WTC11 (cell line): Measurements from ENCODE around the gene SP110. TPM values are rescaled to one million over a fixed set of nuclear protein-coding genes. Genes with fewer than 3 reads are reported as not detected.

Experiments used
- ATAC-seq: fragments of 200-7000 bp; cut with Tn5 transposase; 2 replicates; pipeline ENCODE4 v1.10.0; 2021; ENCODE audit warnings: mild to moderate bottlenecking, moderate library complexity
- CTCF ChIA-PET: fragments of 300-600 bp; sonication (Branson Sonifier 250); formaldehyde crosslinking; loops from one replicate; lab custom pipeline; 2021; ENCODE audit warnings: antibody characterized with exemption; lab: Charles Lee
- POLR2A ChIA-PET: fragments of 350-600 bp; sonication (Branson Sonifier 250); formaldehyde crosslinking; loops from one replicate; lab custom pipeline; 2021; ENCODE audit warnings: antibody characterized with exemption; lab: Charles Lee
- DNase-seq: peaks from one replicate; pipeline ENCODE4 v3.0.0; 2021; ENCODE audit warnings: low spot score
- H3K27ac Mint-ChIP-seq: 2 replicates; pipeline ENCODE4 v1.8.0; 2021; ENCODE audit warnings: mixed read lengths
- H3K27me3 Mint-ChIP-seq: 2 replicates; pipeline ENCODE4 v1.8.0; 2021; ENCODE audit warnings: low read depth, mild to moderate bottlenecking, moderate library complexity, mixed read lengths
- H3K36me3 Mint-ChIP-seq: 2 replicates; pipeline ENCODE4 v1.8.0; 2021; ENCODE audit warnings: mixed read lengths
- H3K4me1 Mint-ChIP-seq: 2 replicates; pipeline ENCODE4 v1.8.0; 2022; ENCODE audit warnings: mixed read lengths
- H3K4me3 Mint-ChIP-seq: 2 replicates; pipeline ENCODE4 v1.8.0; 2021; ENCODE audit warnings: mild to moderate bottlenecking, moderate library complexity, mixed read lengths
- H3K9me3 Mint-ChIP-seq: 2 replicates; pipeline ENCODE4 v1.8.0; 2021; ENCODE audit warnings: mixed read lengths
- ATF2 ChIP-seq: sonication (generic); formaldehyde crosslinking; IDR thresholded peaks from 2 replicates; pipeline ENCODE4 v1.8.1; 2022; ENCODE audit warnings: low read depth, missing genetic modification reagents, borderline replicate concordance
- CREM ChIP-seq: sonication (generic); formaldehyde crosslinking; IDR thresholded peaks from 2 replicates; pipeline ENCODE4 v1.8.1; 2022; ENCODE audit warnings: mild to moderate bottlenecking, missing genetic modification reagents, moderate library complexity
- ESRRA ChIP-seq: sonication (generic); formaldehyde crosslinking; IDR thresholded peaks from 2 replicates; pipeline ENCODE4 v1.8.1; 2022; ENCODE audit warnings: mild to moderate bottlenecking, missing genetic modification reagents, borderline replicate concordance
- FOXJ3 ChIP-seq: sonication (generic); formaldehyde crosslinking; IDR thresholded peaks from 2 replicates; pipeline ENCODE4 v1.9.0; 2021; ENCODE audit warnings: missing genetic modification reagents, mild to moderate bottlenecking, borderline replicate concordance
- GABPB1 ChIP-seq: sonication (generic); formaldehyde crosslinking; IDR thresholded peaks from 2 replicates; pipeline ENCODE4 v1.8.1; 2023; ENCODE audit warnings: mild to moderate bottlenecking, missing genetic modification reagents
- JAZF1 ChIP-seq: fragments of 250-450 bp; sonication (Bioruptor Pico); IDR thresholded peaks from 2 replicates; pipeline ENCODE4 v1.9.0; 2021; ENCODE audit warnings: moderate library complexity, mild to moderate bottlenecking, inconsistent platforms
- KAT7 ChIP-seq: sonication (generic); formaldehyde crosslinking; IDR thresholded peaks from 2 replicates; pipeline ENCODE4 v1.8.1; 2023; ENCODE audit warnings: missing genetic modification reagents, mild to moderate bottlenecking, borderline replicate concordance
- NR2C2 ChIP-seq: sonication (generic); formaldehyde crosslinking; IDR thresholded peaks from 2 replicates; pipeline ENCODE4 v1.8.0; 2022; ENCODE audit warnings: mild to moderate bottlenecking, missing genetic modification reagents
- TCF7 ChIP-seq: sonication (generic); formaldehyde crosslinking; IDR thresholded peaks from 2 replicates; pipeline ENCODE4 v1.8.0; 2022; ENCODE audit warnings: mild to moderate bottlenecking, low read depth, missing genetic modification reagents, moderate library complexity
- ZNF121 ChIP-seq: sonication (generic); formaldehyde crosslinking; IDR thresholded peaks from 2 replicates; pipeline ENCODE4 v1.8.0; 2023; ENCODE audit warnings: missing genetic modification reagents
- ZNF232 ChIP-seq: sonication (generic); formaldehyde crosslinking; IDR thresholded peaks from 2 replicates; pipeline ENCODE4 v1.8.0; 2022; ENCODE audit warnings: mild to moderate bottlenecking, missing genetic modification reagents
- ZNF416 ChIP-seq: fragments of 250-450 bp; sonication (Bioruptor Pico); IDR thresholded peaks from 2 replicates; pipeline ENCODE4 v1.9.0; 2021; ENCODE audit warnings: mild to moderate bottlenecking, inconsistent platforms
- ZNF423 ChIP-seq: fragments of 250-450 bp; sonication (Bioruptor Pico); IDR thresholded peaks from 2 replicates; pipeline ENCODE4 v2.1.2; 2022; ENCODE audit warnings: mild to moderate bottlenecking, moderate library complexity
- total RNA-seq: library from RNA; stranded (reverse); gene quantifications from 3 replicates; pipeline ENCODE4 v1.2.3, GENCODE V29; 2021
- TF ChIP-seq, protein P1 (sequence below): sonication (generic); formaldehyde crosslinking; IDR thresholded peaks from 2 replicates; pipeline ENCODE4 v1.8.0; 2023; ENCODE audit warnings: missing genetic modification reagents
- TF ChIP-seq, protein P2 (sequence below): fragments of 250-450 bp; sonication (Bioruptor Pico); IDR thresholded peaks from 2 replicates; pipeline ENCODE4 v1.9.0; 2021; ENCODE audit warnings: mild to moderate bottlenecking
- TF ChIP-seq, protein P3 (sequence below): fragments of 250-450 bp; sonication (Bioruptor Pico); conservative IDR thresholded peaks from 2 replicates; pipeline ENCODE4 v1.9.0; 2021; ENCODE audit warnings: mild to moderate bottlenecking
- TF ChIP-seq, protein P4 (sequence below): sonication (generic); formaldehyde crosslinking; IDR thresholded peaks from 2 replicates; pipeline ENCODE4 v1.8.1; 2022; ENCODE audit warnings: mild to moderate bottlenecking, missing genetic modification reagents, moderate library complexity, borderline replicate concordance
- TF ChIP-seq, protein P5 (sequence below): sonication (generic); formaldehyde crosslinking; IDR thresholded peaks from 2 replicates; pipeline ENCODE4 v1.8.0; 2022; ENCODE audit warnings: mild to moderate bottlenecking, missing genetic modification reagents
- TF ChIP-seq, protein P6 (sequence below): fragments of 250-450 bp; sonication (Bioruptor Pico); IDR thresholded peaks from 2 replicates; pipeline ENCODE4 v2.1.2; 2022; ENCODE audit warnings: mild to moderate bottlenecking, moderate library complexity
- TF ChIP-seq, protein P7 (sequence below): sonication (generic); formaldehyde crosslinking; IDR thresholded peaks from 2 replicates; pipeline ENCODE4 v1.8.0; 2022; ENCODE audit warnings: mild to moderate bottlenecking, missing genetic modification reagents

SP110 gene
- total RNA-seq, 1 experiment from 2014 or later: 5.7 TPM

- no peak for TF ChIP-seq ATF2
- TF ChIP-seq ESRRA (CRISPR knock-in tag): no peak
- TF ChIP-seq NR2C2 (CRISPR knock-in tag): no peak
- no peak for TF ChIP-seq GABPB1 (CRISPR knock-in tag)
Measured at GRCh38 chr2:230166557-230167170, 53.1 kb downstream of the SP110 start (continued).

DNA sequence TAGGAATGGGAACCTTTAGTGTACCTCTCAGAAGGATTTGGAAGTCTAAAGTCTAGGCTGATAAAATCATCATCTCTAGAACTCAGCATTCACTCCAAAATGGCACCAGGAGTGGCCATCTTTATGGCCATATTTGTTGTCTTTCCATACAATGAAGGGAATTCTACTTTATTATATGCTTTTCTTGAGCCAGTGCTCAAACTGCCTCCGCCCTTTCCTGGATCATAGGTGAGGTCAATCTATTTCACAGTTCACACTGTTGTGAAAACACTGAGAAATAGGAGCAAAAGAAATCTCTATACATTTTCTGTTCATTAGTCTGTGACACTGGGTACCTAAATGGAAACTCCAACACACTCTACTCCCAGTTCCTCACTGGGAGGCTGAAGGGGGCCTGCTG, 55.6 kb downstream of the SP110 start:
- Mint-ChIP-seq H3K27me3 (no peaks in the 10 kb centered on the region), H3K4me1 (peaks cover 5% of the 10 kb centered on the region), H3K4me3 (no peak overlapping the region), H3K36me3 (peaks cover under 1% of the 10 kb centered on the region; the same call in 1 of the 2 replicates), H3K27ac (no peak overlapping the region), H3K9me3 (peaks cover 9% of the 10 kb centered on the region)
- POLR2A ChIA-PET: no interaction called here
- DNase-seq: no peak
- no peak for TF ChIP-seq NR2C2 (CRISPR knock-in tag)
- no peak for ATAC-seq
- CTCF ChIA-PET: interaction anchor here (1.4 kb wide), 1 partner anchor 97 kb away, joined by 4 read pairs; no protein-coding TSS in a partner anchor

- peaks cover 19% of the 10 kb centered on the region for H3K9me3 Mint-ChIP-seq
- CTCF ChIA-PET: interaction anchor here (0.6 to 1.4 kb wide), 2 partner anchors 96 to 155 kb away, joined by 3 to 4 read pairs; no protein-coding TSS in a partner anchor
- no peak for ATAC-seq
Measured at GRCh38 chr2:230162981-230163380, 56.8 kb downstream of the SP110 start.

More at GRCh38 chr2:230162981-230163380, 56.8 kb downstream of the SP110 start:
- no peak for DNase-seq
- peaks cover 3% of the 10 kb centered on the region for H3K36me3 Mint-ChIP-seq
- TF ChIP-seq JAZF1 (CRISPR knock-in tag): no peak
- TF ChIP-seq ZNF121 (CRISPR knock-in tag): no peak
- TF ChIP-seq, protein P1, sequence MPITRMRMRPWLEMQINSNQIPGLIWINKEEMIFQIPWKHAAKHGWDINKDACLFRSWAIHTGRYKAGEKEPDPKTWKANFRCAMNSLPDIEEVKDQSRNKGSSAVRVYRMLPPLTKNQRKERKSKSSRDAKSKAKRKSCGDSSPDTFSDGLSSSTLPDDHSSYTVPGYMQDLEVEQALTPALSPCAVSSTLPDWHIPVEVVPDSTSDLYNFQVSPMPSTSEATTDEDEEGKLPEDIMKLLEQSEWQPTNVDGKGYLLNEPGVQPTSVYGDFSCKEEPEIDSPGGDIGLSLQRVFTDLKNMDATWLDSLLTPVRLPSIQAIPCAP (CRISPR knock-in tag): no peak
- TF ChIP-seq ESRRA (CRISPR knock-in tag): no peak
- TF ChIP-seq, protein P2, sequence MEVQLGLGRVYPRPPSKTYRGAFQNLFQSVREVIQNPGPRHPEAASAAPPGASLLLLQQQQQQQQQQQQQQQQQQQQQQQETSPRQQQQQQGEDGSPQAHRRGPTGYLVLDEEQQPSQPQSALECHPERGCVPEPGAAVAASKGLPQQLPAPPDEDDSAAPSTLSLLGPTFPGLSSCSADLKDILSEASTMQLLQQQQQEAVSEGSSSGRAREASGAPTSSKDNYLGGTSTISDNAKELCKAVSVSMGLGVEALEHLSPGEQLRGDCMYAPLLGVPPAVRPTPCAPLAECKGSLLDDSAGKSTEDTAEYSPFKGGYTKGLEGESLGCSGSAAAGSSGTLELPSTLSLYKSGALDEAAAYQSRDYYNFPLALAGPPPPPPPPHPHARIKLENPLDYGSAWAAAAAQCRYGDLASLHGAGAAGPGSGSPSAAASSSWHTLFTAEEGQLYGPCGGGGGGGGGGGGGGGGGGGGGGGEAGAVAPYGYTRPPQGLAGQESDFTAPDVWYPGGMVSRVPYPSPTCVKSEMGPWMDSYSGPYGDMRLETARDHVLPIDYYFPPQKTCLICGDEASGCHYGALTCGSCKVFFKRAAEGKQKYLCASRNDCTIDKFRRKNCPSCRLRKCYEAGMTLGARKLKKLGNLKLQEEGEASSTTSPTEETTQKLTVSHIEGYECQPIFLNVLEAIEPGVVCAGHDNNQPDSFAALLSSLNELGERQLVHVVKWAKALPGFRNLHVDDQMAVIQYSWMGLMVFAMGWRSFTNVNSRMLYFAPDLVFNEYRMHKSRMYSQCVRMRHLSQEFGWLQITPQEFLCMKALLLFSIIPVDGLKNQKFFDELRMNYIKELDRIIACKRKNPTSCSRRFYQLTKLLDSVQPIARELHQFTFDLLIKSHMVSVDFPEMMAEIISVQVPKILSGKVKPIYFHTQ (CRISPR knock-in tag): no peak
- no peak for TF ChIP-seq CREM
- TF ChIP-seq, protein P3, sequence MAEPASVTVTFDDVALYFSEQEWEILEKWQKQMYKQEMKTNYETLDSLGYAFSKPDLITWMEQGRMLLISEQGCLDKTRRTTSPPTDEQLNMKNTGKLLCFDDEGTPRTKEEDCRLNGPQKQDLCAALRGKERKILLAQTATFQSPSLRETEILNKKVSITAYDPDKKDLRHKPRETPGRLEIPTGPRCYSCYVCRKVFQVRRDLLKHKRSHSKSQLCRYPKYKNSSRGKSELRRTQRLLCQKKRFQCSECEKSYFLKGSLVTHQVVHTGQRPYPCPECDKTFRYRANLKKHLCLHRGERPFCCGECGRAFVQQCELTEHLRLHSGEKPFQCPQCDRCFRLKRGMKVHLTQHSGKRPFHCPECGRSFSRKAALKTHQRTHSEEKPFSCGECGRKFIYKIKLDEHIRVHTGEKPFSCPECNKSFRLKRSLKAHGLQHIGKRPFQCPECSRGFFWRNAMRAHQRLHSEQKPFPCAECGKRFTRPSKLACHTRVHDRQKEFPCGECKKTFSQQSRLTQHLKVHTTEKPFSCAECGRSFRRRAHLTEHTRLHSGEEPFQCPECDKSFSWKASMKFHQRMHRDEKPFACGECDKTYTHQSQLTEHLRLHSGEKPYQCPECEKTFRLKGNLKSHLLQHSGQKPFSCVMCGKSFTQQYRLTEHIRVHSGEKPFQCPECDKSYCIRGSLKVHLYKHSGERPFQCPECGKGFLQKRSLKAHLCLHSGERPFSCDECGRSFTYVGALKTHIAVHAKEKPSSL (CRISPR knock-in tag): no peak
- no peak for TF ChIP-seq GABPB1 (CRISPR knock-in tag)
- no peak for TF ChIP-seq KAT7 (CRISPR knock-in tag)
- TF ChIP-seq, protein P4, sequence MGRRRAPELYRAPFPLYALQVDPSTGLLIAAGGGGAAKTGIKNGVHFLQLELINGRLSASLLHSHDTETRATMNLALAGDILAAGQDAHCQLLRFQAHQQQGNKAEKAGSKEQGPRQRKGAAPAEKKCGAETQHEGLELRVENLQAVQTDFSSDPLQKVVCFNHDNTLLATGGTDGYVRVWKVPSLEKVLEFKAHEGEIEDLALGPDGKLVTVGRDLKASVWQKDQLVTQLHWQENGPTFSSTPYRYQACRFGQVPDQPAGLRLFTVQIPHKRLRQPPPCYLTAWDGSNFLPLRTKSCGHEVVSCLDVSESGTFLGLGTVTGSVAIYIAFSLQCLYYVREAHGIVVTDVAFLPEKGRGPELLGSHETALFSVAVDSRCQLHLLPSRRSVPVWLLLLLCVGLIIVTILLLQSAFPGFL (CRISPR knock-in tag): no peak
- TF ChIP-seq, protein P5, sequence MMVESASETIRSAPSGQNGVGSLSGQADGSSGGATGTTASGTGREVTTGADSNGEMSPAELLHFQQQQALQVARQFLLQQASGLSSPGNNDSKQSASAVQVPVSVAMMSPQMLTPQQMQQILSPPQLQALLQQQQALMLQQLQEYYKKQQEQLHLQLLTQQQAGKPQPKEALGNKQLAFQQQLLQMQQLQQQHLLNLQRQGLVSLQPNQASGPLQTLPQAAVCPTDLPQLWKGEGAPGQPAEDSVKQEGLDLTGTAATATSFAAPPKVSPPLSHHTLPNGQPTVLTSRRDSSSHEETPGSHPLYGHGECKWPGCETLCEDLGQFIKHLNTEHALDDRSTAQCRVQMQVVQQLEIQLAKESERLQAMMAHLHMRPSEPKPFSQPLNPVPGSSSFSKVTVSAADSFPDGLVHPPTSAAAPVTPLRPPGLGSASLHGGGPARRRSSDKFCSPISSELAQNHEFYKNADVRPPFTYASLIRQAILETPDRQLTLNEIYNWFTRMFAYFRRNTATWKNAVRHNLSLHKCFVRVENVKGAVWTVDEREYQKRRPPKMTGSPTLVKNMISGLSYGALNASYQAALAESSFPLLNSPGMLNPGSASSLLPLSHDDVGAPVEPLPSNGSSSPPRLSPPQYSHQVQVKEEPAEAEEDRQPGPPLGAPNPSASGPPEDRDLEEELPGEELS (CRISPR knock-in tag): no peak
- no peak for TF ChIP-seq FOXJ3
- no peak for TF ChIP-seq ZNF423 (CRISPR knock-in tag)
- no peak for TF ChIP-seq ZNF416 (CRISPR knock-in tag)
- no peak for TF ChIP-seq ZNF232
- TF ChIP-seq, protein P6, sequence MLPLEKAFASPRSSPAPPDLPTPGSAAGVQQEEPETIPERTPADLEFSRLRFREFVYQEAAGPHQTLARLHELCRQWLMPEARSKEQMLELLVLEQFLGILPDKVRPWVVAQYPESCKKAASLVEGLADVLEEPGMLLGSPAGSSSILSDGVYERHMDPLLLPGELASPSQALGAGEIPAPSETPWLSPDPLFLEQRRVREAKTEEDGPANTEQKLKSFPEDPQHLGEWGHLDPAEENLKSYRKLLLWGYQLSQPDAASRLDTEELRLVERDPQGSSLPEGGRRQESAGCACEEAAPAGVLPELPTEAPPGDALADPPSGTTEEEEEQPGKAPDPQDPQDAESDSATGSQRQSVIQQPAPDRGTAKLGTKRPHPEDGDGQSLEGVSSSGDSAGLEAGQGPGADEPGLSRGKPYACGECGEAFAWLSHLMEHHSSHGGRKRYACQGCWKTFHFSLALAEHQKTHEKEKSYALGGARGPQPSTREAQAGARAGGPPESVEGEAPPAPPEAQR: no peak
- no peak for TF ChIP-seq TCF7 (CRISPR knock-in tag)
- TF ChIP-seq, protein P7, sequence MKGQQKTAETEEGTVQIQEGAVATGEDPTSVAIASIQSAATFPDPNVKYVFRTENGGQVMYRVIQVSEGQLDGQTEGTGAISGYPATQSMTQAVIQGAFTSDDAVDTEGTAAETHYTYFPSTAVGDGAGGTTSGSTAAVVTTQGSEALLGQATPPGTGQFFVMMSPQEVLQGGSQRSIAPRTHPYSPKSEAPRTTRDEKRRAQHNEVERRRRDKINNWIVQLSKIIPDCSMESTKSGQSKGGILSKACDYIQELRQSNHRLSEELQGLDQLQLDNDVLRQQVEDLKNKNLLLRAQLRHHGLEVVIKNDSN (CRISPR knock-in tag): no peak
- TF ChIP-seq, all 79 proteins: peak for 0
- Mint-ChIP-seq H3K4me1 (peaks cover 5% of the 10 kb centered on the region), H3K27me3 (no peaks in the 10 kb centered on the region), H3K4me3 (no peak overlapping the region), H3K27ac (no peak overlapping the region)
- POLR2A ChIA-PET: no interaction called here
